GM13976 (cell line): ENCODE results near the gene QSOX2.
"Not testable (repeated sequence)": the region's sequence is repeated elsewhere in the genome, so short reads cannot be mapped to it uniquely, and the experiment has no call there.

Experiments
- DNase-seq: peaks from one replicate; pipeline ENCODE4 v3.0.0; 2012; ENCODE audit warnings: low spot score
- CTCF ChIP-seq: IDR thresholded peaks from 2 replicates; pipeline ENCODE4 v1.5.1; 2012; ENCODE audit warnings: borderline replicate concordance, mild to moderate bottlenecking; ENCODE audit not compliant: insufficient read depth; ENCODE audit errors: extremely low read depth, missing control alignments, control extremely low read depth
- in situ Hi-C: fragments of 300-500 bp; cut with MboI; formaldehyde crosslinking; loops from one replicate; pipeline ENCODE4 v1.12.0; 2022; ENCODE audit warnings: low sequenced_read_pairs, mixed read lengths, inconsistent platforms; ENCODE audit not compliant: unreplicated experiment

The QSOX2 gene

DNA sequence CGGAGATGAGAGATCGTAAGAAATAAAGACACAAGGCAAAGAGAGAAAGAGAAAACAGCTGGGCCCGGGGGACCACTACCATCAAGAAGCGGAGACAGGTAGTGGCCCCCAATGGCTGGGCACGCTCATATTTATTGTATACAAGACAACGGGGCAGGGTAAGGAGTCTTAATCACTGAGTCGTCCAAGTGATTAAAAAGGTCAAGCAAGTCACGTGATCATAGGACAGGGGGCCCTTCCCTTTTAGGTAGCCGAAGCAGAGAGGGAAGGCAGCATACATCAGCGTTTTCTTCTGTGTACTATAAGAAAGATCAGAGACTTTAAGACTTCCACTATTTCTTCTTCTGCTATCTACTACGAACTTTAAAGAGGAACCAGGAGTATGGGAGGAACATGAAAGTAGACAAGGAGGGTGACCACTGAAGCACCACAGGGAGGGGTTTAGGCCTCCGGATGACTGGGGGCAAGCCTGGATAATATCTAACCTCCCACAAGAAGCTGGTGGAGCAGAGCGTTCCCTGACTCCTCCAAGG, 24.6 kb upstream of the QSOX2 start:
- in situ Hi-C loops, result no loop called here
- TF ChIP-seq CTCF, result no peak
- no peak for DNase-seq

DNA sequence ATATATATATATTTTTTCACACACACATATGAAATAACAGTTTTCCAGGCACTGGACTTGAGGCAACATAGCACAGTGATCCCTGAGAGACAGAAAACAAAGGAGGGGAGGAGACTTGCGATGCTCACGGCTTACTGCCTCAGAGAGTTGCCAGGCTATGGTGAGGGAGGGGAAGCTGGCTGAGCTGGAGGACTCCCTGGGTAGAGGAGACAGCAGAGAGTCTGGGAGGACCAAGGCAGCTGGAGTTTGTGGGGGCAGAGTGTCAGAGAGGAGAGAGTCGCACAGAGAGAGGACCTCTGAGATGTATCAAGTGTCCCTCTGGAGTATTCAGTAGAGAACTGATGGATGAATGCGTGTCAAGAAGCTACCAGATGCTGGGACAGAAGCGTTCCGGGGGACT, 23.1 kb upstream of the QSOX2 start:
- no peak for TF ChIP-seq CTCF
- in situ Hi-C loops, result no loop called here
- DNase-seq, result no peak

DNA sequence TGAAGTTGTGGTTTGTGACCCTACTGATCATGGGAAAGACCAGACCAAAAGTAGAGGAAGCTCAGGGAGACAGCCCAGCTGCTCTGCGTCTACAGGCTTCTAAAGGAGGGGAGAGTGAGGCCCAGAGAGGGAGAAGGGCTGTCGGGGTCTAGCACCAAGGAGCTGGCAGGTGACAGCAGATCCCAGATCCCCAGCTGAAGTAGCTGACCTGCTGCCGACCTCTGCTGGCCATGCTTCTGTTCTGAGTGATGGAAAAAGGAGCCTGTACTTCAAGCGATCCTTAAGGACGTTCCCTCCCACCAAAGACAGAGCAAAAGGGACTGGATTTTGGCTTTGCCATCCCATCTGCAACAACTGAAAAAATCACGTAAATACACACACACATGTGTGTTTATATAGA, 22.7 kb upstream of the QSOX2 start:
- in situ Hi-C loops, result no loop called here

GRCh38 chr9:136267261-136268111, 21.9 kb upstream of the QSOX2 start:
- peak; percentile 25 for TF ChIP-seq CTCF
- DNase-seq, result peak; percentile 99
- in situ Hi-C loops, result no loop called here

More for the DNA sequence above, 22.7 kb upstream of the QSOX2 start:
- no peak for TF ChIP-seq CTCF
- no peak for DNase-seq

DNA sequence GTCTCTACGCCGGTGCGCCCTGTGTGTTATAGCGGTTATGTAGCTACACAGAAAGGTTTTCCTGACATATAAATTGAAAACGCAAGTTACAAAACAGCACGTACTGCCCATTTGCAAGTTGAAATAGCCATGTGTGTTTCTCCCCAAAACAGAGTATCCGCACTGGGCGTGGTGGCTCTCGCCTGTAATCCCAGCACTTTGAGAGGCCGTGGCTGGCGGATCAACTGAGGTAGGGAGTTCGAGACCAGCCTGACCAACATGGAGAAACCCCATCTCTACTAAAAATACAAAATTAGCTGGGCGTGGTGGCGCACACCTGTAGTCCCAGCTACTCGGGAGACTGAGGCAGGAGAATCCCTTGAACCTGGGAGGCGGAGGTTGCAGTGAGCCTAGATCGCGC, 21.0 kb upstream of the QSOX2 start:
- DNase-seq, in situ Hi-C loops: not testable (repeated sequence)

- TF ChIP-seq CTCF, result no peak
- no peak for DNase-seq
- in situ Hi-C loops, result no loop called here
Observed at GRCh38 chr9:136265561-136266355, 20.1 kb upstream of the QSOX2 start.
